PC-9 (cell line): Measurements from ENCODE around the gene ADGRB3. TPM values are rescaled to one million over a fixed set of nuclear protein-coding genes. Genes with fewer than 3 reads are reported as not detected.

Source experiments
- BruUV-seq: library from RNA; stranded (reverse); fragments of 400-500 nt; replicated peaks from 2 replicates; lab custom pipeline; 2021; lab: Mats Ljungman, UMichigan
- CTCF ChIA-PET: fragments of 300-600 bp; sonication (Branson Sonifier 250); formaldehyde crosslinking; loops from one replicate; lab custom pipeline; 2022; ENCODE audit warnings: antibody characterized with exemption; lab: Charles Lee
- POLR2A ChIA-PET: fragments of 300-600 bp; sonication (Branson Sonifier 250); formaldehyde crosslinking; loops from one replicate; lab custom pipeline; 2022; ENCODE audit warnings: antibody characterized with exemption; ENCODE audit not compliant: unreplicated experiment; lab: Charles Lee
- DNase-seq, 2 experiments: peaks; one replicate each; pipeline versions ENCODE4 v3.0.0 to v3.0.0-alpha.2; 2015 to 2022; ENCODE audit warnings: mixed read lengths in 1 of 2
- H2AFZ ChIP-seq: fragments of 200-600 bp; sonication (generic); 2 replicates; pipeline ENCODE4 v1.8.1; 2017; ENCODE audit warnings: antibody characterized with exemption
- H3F3A ChIP-seq: fragments of 200-600 bp; sonication (generic); 2 replicates; pipeline ENCODE4 v1.8.1; 2017; ENCODE audit warnings: antibody characterized with exemption, mild to moderate bottlenecking, low read depth; ENCODE audit not compliant: insufficient read depth
- H3K27ac ChIP-seq: fragments of 200-600 bp; sonication (generic); 2 replicates; pipeline ENCODE4 v1.6.1; 2016; ENCODE audit warnings: mixed run types
- H3K27me3 ChIP-seq: fragments of 200-600 bp; sonication (generic); 2 replicates; pipeline ENCODE4 v1.6.1; 2016; ENCODE audit warnings: low read depth, mixed run types; ENCODE audit not compliant: insufficient read depth
- H3K36me3 ChIP-seq: fragments of 200-600 bp; sonication (generic); 2 replicates; pipeline ENCODE4 v1.6.1; 2016; ENCODE audit warnings: low read depth, mixed run types
- H3K4me1 ChIP-seq: fragments of 200-600 bp; sonication (generic); replicated peaks from 2 replicates; pipeline ENCODE4 v1.6.1; 2016; ENCODE audit warnings: mixed run types; ENCODE audit not compliant: insufficient read depth
- H3K4me2 ChIP-seq: fragments of 200-600 bp; sonication (generic); 2 replicates; pipeline ENCODE4 v1.6.1; 2017; ENCODE audit warnings: mixed run types
- H3K4me3 ChIP-seq: fragments of 200-600 bp; sonication (generic); 2 replicates; pipeline ENCODE4 v1.6.1; 2016; ENCODE audit warnings: mixed run types
- H3K79me2 ChIP-seq: fragments of 200-600 bp; sonication (generic); 2 replicates; pipeline ENCODE4 v1.6.1; 2017; ENCODE audit warnings: low read depth, mixed run types
- H3K9me2 ChIP-seq: fragments of 200-600 bp; sonication (generic); 2 replicates; pipeline ENCODE4 v1.8.1; 2017; ENCODE audit warnings: mild to moderate bottlenecking; ENCODE audit not compliant: insufficient read depth
- H3K9me3 ChIP-seq: fragments of 200-600 bp; sonication (generic); 2 replicates; pipeline ENCODE4 v1.8.1; 2016; ENCODE audit warnings: low read depth; ENCODE audit not compliant: insufficient read depth
- H4K20me1 ChIP-seq: fragments of 200-600 bp; sonication (generic); 2 replicates; pipeline ENCODE4 v1.8.1; 2017; ENCODE audit not compliant: insufficient read depth
- EZH2 ChIP-seq: fragments of 200-600 bp; sonication (generic); IDR thresholded peaks from 2 replicates; pipeline ENCODE4 v1.8.0; 2017; ENCODE audit warnings: antibody characterized with exemption, low read depth
- intact Hi-C: fragments of 100-400 bp; cut with micrococcal nuclease; formaldehyde crosslinking; loops from one replicate; pipeline ENCODE4 v1.10.0; 2022; ENCODE audit not compliant: unreplicated experiment
- total RNA-seq: library from RNA; stranded (reverse); gene quantifications from 2 replicates; pipeline ENCODE4 v1.2.3, GENCODE V29; 2021
- TF ChIP-seq, protein P1 (sequence below): fragments of 200-600 bp; sonication (generic); conservative IDR thresholded peaks from 2 replicates; pipeline ENCODE4 v1.6.1; 2017; ENCODE audit warnings: mixed run types, antibody characterized with exemption, mild to moderate bottlenecking, moderate library complexity

ADGRB3 gene
- total RNA-seq, 1 experiment from 2014 or later, result not detected

- Histone ChIP-seq H3K27me3 (peaks cover 15% of the 10 kb centered on the region; the same call in 1 of the 2 replicates), H3K4me2 (peak overlapping the region; percentile 46; the same call in 1 of the 2 replicates)
- intact Hi-C loops, result loop anchor here (5.0 kb wide), 1 partner anchor 1568 kb away; no protein-coding TSS in a partner anchor
These were observed 277 bp downstream of the ADGRB3 start for GRCh38 chr6:68635412-68635705.

DNA sequence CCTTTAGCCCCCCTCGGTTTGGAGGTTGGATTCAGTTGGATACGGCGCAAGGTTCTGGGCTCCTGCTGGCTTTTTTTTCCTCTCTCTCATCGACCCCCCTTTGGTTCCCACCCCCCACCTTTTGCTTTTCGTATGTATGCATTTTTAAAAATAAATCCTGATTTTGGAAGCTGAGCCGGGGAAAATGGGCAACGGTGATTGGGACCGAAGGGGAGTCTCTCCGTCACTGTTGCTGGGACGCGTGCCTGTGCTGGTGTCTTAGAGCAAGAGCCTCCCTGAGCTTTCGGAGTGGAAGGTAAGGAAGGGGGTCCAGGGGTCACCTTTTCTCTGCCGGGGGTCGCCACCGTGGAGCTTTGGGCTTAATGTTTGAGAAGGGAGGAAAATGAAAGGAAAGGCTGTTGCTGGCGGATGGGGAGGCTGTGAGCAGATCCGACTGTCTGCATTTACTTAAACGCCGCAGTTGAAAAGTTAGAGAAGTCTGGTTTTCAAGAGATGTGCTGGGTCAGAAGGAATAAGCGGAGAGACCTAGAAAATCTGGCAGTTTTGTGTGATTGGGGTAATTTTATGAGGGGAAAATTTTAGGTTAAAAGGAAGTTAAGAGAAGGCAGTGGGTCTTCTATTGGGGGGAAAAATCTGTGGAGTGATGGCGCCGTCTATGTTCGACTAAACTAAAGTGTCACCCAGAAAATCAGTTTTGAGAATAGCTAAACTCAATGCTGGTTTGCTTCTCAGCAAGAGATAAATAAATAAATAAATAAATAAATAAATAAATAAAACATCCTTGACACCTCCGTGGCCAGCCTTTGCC lies 828 bp downstream of the ADGRB3 start:
- ChIA-PET CTCF (interaction anchor here (0.7 kb wide), 1 partner anchor 1474 kb away, joined by 3 read pairs; no protein-coding TSS in a partner anchor), POLR2A (no interaction called here)
- no peaks in the 10 kb centered on the region for H4K20me1 ChIP-seq
- no peaks in the 10 kb centered on the region for H3F3A ChIP-seq
- no peak overlapping the region for H3K4me3 ChIP-seq
- no peaks in the 10 kb centered on the region for H3K4me1 ChIP-seq
- no peak overlapping the region for H3K27ac ChIP-seq
- H3K9me3 ChIP-seq, result no peaks in the 10 kb centered on the region
- H3K4me2 ChIP-seq, result 0 out of 2 replicates have a peak overlapping the region, but pooled peaks have one; percentile 46
- no peaks in the 10 kb centered on the region for H3K79me2 ChIP-seq
- no peak for DNase-seq
- no peaks in the 10 kb centered on the region for H3K36me3 ChIP-seq
- H2AFZ ChIP-seq, result no peak overlapping the region
- H3K9me2 ChIP-seq, result no peaks in the 10 kb centered on the region
- no TSS peak for BruUV-seq
- intact Hi-C loops, result loop anchor here (5.0 kb wide), 1 partner anchor 1569 kb away; no protein-coding TSS in a partner anchor
- H3K27me3 ChIP-seq, result peaks cover 15% of the 10 kb centered on the region; the same call in 1 of the 2 replicates
- TF ChIP-seq, protein P1, sequence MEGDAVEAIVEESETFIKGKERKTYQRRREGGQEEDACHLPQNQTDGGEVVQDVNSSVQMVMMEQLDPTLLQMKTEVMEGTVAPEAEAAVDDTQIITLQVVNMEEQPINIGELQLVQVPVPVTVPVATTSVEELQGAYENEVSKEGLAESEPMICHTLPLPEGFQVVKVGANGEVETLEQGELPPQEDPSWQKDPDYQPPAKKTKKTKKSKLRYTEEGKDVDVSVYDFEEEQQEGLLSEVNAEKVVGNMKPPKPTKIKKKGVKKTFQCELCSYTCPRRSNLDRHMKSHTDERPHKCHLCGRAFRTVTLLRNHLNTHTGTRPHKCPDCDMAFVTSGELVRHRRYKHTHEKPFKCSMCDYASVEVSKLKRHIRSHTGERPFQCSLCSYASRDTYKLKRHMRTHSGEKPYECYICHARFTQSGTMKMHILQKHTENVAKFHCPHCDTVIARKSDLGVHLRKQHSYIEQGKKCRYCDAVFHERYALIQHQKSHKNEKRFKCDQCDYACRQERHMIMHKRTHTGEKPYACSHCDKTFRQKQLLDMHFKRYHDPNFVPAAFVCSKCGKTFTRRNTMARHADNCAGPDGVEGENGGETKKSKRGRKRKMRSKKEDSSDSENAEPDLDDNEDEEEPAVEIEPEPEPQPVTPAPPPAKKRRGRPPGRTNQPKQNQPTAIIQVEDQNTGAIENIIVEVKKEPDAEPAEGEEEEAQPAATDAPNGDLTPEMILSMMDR, result no peak
- TF ChIP-seq EZH2, result no peak

More at GRCh38 chr6:68635412-68635705, 277 bp downstream of the ADGRB3 start:
- no peaks in the 10 kb centered on the region for H3K79me2 ChIP-seq
- TF ChIP-seq EZH2, result no peak
- TF ChIP-seq, protein P1, result no peak
- no peaks in the 10 kb centered on the region for H3K9me2 ChIP-seq
- no peak overlapping the region; the same call in 1 of the 2 replicates for H3K4me3 ChIP-seq
- no peak overlapping the region for H2AFZ ChIP-seq
- H3K36me3 ChIP-seq, result no peaks in the 10 kb centered on the region
- H4K20me1 ChIP-seq, result no peaks in the 10 kb centered on the region
- no peaks in the 10 kb centered on the region for H3F3A ChIP-seq
- no TSS peak for BruUV-seq
- H3K9me3 ChIP-seq, result no peaks in the 10 kb centered on the region
- H3K4me1 ChIP-seq, result no peaks in the 10 kb centered on the region
- H3K27ac ChIP-seq, result no peak overlapping the region
- ChIA-PET CTCF (interaction anchor here (0.7 kb wide), 1 partner anchor 1475 kb away, joined by 3 read pairs; no protein-coding TSS in a partner anchor), POLR2A (no interaction called here)
- DNase-seq, result no peak

DNA sequence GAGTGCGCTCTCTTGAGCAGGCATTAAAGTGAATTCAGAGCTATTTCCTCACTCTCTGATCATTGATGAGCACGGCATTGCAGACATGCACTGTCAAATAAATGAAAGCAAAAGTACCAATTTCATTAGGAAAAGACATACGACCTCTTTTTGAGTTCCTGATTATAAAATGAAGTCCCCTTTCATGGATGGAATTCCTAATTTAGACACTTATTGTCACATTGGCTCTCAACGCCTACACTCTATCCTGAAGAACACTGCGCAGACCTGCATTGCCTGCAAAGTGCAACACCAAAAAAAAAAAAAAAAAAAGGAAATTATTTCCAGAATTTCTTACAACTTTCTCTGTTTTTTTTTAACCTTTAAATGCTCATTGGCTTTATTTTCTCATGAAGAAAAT lies 1.6 kb downstream of the ADGRB3 start:
- no TSS peak for BruUV-seq

More for the DNA sequence above, 1.6 kb downstream of the ADGRB3 start:
- Histone ChIP-seq H2AFZ (no peak overlapping the region), H3K9me3 (no peaks in the 10 kb centered on the region), H3K4me1 (no peaks in the 10 kb centered on the region), H3K9me2 (no peaks in the 10 kb centered on the region), H3K4me3 (no peak overlapping the region), H3K79me2 (no peaks in the 10 kb centered on the region), H3K4me2 (no peak overlapping the region), H3K27me3 (peaks cover 15% of the 10 kb centered on the region; the same call in 1 of the 2 replicates), H4K20me1 (no peaks in the 10 kb centered on the region), H3K36me3 (no peaks in the 10 kb centered on the region), H3F3A (no peaks in the 10 kb centered on the region), H3K27ac (no peak overlapping the region)
- ChIA-PET CTCF (no interaction called here), POLR2A (no interaction called here)
- DNase-seq, result no peak
- intact Hi-C loops, result loop anchor here (5.0 kb wide), 1 partner anchor 1569 kb away; no protein-coding TSS in a partner anchor
- TF ChIP-seq EZH2, result no peak
- TF ChIP-seq, protein P1, result no peak
